WTC11 (cell line): ENCODE measurements around the gene PODN.

ENCODE experiments used
- CTCF ChIP-seq: fragments of 200-600 bp; IDR thresholded peaks from 2 replicates; pipeline ENCODE4 v1.8.0; 2022; ENCODE audit warnings: antibody characterized with exemption
- GRHL2 ChIP-seq: fragments of 250-450 bp; sonication (Bioruptor Pico); IDR thresholded peaks from 2 replicates; pipeline ENCODE4 v1.8.0; 2022; ENCODE audit warnings: mild to moderate bottlenecking, moderate library complexity; ENCODE audit not compliant: insufficient replicate concordance, severe bottlenecking
- JUN ChIP-seq: sonication (generic); formaldehyde crosslinking; IDR thresholded peaks from 2 replicates; pipeline ENCODE4 v1.8.0; 2023; ENCODE audit warnings: mild to moderate bottlenecking, missing genetic modification reagents
- NR1H2 ChIP-seq: sonication (generic); formaldehyde crosslinking; IDR thresholded peaks from 2 replicates; pipeline ENCODE4 v1.9.0; 2021; ENCODE audit warnings: mild to moderate bottlenecking, moderate library complexity, missing genetic modification reagents
- TCF7 ChIP-seq: sonication (generic); formaldehyde crosslinking; IDR thresholded peaks from 2 replicates; pipeline ENCODE4 v1.8.0; 2022; ENCODE audit warnings: mild to moderate bottlenecking, low read depth, missing genetic modification reagents, moderate library complexity
- TEAD4 ChIP-seq: sonication (generic); formaldehyde crosslinking; IDR thresholded peaks from 2 replicates; pipeline ENCODE4 v1.8.0; 2022; ENCODE audit warnings: mild to moderate bottlenecking, missing genetic modification reagents
- TP53 ChIP-seq: sonication (generic); formaldehyde crosslinking; IDR thresholded peaks from 2 replicates; pipeline ENCODE4 v1.8.1; 2023; ENCODE audit warnings: mild to moderate bottlenecking, missing genetic modification reagents
- ZNF423 ChIP-seq: fragments of 250-450 bp; sonication (Bioruptor Pico); IDR thresholded peaks from 2 replicates; pipeline ENCODE4 v2.1.2; 2022; ENCODE audit warnings: mild to moderate bottlenecking, moderate library complexity

DNA sequence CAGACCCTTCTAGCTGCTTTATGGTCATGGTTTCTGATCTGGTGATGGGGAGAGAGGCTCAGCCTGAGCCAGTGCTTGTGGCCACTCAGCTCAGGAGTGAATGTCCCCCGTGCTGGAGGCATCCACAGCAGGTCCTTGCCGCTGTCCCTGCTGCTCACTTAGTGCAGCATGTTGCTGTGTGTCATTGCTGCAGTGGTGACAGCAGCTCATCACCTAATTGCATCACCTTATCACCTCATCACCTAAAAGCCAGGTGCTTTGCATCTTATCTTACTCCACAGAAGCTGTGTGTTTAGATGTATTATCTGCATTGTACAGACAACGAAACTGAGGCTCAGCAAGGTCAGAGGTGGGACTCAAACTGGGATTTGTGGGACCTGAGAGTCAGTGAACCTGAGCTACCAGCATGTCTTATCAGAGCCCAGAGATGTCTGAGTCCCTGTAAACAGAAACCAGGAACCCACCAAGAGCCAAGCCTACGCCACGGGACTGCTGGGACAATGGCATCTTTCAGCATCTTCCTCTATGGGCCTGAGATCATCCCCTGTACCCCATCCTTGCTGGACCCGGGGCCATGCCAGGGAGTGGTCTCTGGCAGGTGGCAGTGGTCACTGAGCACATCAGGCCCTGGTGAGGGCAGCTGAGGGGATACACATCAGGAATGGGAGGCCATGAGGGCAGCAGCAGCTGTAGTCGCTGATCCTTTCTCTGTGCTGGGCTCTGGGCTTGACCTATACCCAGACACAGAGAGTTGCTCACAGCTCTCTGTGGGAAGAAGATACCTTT is 6.5 kb downstream of the PODN start:
- TF ChIP-seq CTCF, result no peak
- TF ChIP-seq JUN (CRISPR knock-in tag), result no peak
- TF ChIP-seq TEAD4 (CRISPR knock-in tag), result no peak
- TF ChIP-seq ZNF423 (CRISPR knock-in tag), result no peak
- no peak for TF ChIP-seq TCF7 (CRISPR knock-in tag)
- TF ChIP-seq GRHL2 (CRISPR knock-in tag), result no peak
- TF ChIP-seq TP53 (CRISPR knock-in tag), result no peak
- TF ChIP-seq NR1H2 (CRISPR knock-in tag), result no peak
